ENCODE results near the gene RTP3.
"Not testable (repeated sequence)": the region's sequence is repeated elsewhere in the genome, so short reads cannot be mapped to it uniquely, and the experiment has no call there.

Gene RTP3

GRCh38 chr3:46491089-46492070, 6.4 kb upstream of the RTP3 start:
- no peak for DNase-seq (ENCODE audit: low spot score)

- DNase-seq (ENCODE audit: low spot score) = no peak
Observed at GRCh38 chr3:46492890-46493547, 4.8 kb upstream of the RTP3 start.

GRCh38 chr3:46494491-46494890, 3.3 kb upstream of the RTP3 start:
- not testable (repeated sequence) for DNase-seq (ENCODE audit: low spot score)

- DNase-seq (ENCODE audit: low spot score) = peak; percentile 81
Observed at GRCh38 chr3:46495901-46496456, 1.8 kb upstream of the RTP3 start.

- DNase-seq (ENCODE audit: low spot score) = no peak
Observed at GRCh38 chr3:46496746-46497555, 825 bp upstream of the RTP3 start.

GRCh38 chr3:46498916-46499519, 1.2 kb downstream of the RTP3 start:
- no peak for DNase-seq (ENCODE audit: low spot score)

GRCh38 chr3:46500656-46501635, 3.2 kb downstream of the RTP3 start:
- DNase-seq (ENCODE audit: low spot score) = peak; percentile 75

GRCh38 chr3:46501702-46502101, 3.9 kb downstream of the RTP3 start:
- DNase-seq (ENCODE audit: low spot score) = peak; percentile 46

- no peak for DNase-seq (ENCODE audit: low spot score)
Observed at GRCh38 chr3:46503200-46503874, 5.6 kb downstream of the RTP3 start.

GRCh38 chr3:46504789-46505188, 7.0 kb downstream of the RTP3 start:
- no peak for DNase-seq (ENCODE audit: low spot score)

- no peak for DNase-seq (ENCODE audit: low spot score)
Observed at GRCh38 chr3:46505953-46506352, 8.2 kb downstream of the RTP3 start.

- DNase-seq (ENCODE audit: low spot score) = no peak
Observed at GRCh38 chr3:46506526-46506925, 8.8 kb downstream of the RTP3 start.

GRCh38 chr3:46508850-46509591, 11.2 kb downstream of the RTP3 start:
- no peak for DNase-seq (ENCODE audit: low spot score)

- DNase-seq (ENCODE audit: low spot score) = no peak
Observed at GRCh38 chr3:46509661-46510187, 11.9 kb downstream of the RTP3 start.

- DNase-seq (ENCODE audit: low spot score) = no peak
Observed at GRCh38 chr3:46512191-46512749, 14.5 kb downstream of the RTP3 start.

- no peak for DNase-seq (ENCODE audit: low spot score)
Observed at GRCh38 chr3:46516521-46516920, 18.7 kb downstream of the RTP3 start.

- peak; percentile 81 for DNase-seq (ENCODE audit: low spot score)
Observed at GRCh38 chr3:46517016-46517783, 19.4 kb downstream of the RTP3 start.

- no peak for DNase-seq (ENCODE audit: low spot score)
Observed at GRCh38 chr3:46517784-46518181, 20.0 kb downstream of the RTP3 start.

Data from AG08395 (cell line).